Lung (tissue), 12 donors: ENCODE measurements around the gene TOMM5. TPM values are rescaled to one million over a fixed set of nuclear protein-coding genes. Genes with fewer than 3 reads are reported as not detected.
A peak's percentile ranks its signal among the peaks of the same experiment; 100 is the strongest.

ENCODE experiments used
- ATAC-seq: fragments of 200-7000 bp; cut with Tn5 transposase; one replicate; pipeline ENCODE4 v1.9.1; 2020; ENCODE audit warnings: moderate number of reproducible peaks; ENCODE audit not compliant: insufficient read depth, low FRiP score
- DNase-seq, 3 donors: peaks; one replicate each; pipeline ENCODE4 v3.0.0-alpha.2; 2013 to 2017
- H3K27ac ChIP-seq, 2 donors: one replicate each; pipeline ENCODE4 v1.5.1; 2013; ENCODE audit warnings: mild to moderate bottlenecking in 2 of 2, moderate library complexity in 2 of 2, control low read depth in 1 of 2, inconsistent platforms in 1 of 2, low read depth in 1 of 2, low read length in 1 of 2
- H3K27me3 ChIP-seq, 3 donors: one replicate each; pipeline ENCODE4 v1.5.1; 2013; ENCODE audit warnings: low read length in 2 of 3; ENCODE audit not compliant: control insufficient read depth in 3 of 3, insufficient read depth in 3 of 3
- H3K36me3 ChIP-seq, 4 donors: one replicate each; pipeline ENCODE4 v1.5.1; 2013; ENCODE audit warnings: low read length in 4 of 4, mild to moderate bottlenecking in 1 of 4, moderate library complexity in 1 of 4; ENCODE audit not compliant: control insufficient read depth in 4 of 4, insufficient read depth in 4 of 4
- H3K4me1 ChIP-seq, 5 donors: one replicate each; pipeline ENCODE4 v1.5.1; 2013; ENCODE audit warnings: low read length in 5 of 5, mild to moderate bottlenecking in 2 of 5, moderate library complexity in 1 of 5; ENCODE audit not compliant: control insufficient read depth in 5 of 5, insufficient read depth in 5 of 5
- H3K4me3 ChIP-seq: one replicate; pipeline ENCODE4 v1.5.1; 2013; ENCODE audit warnings: mild to moderate bottlenecking, control low read depth, moderate library complexity
- H3K9ac ChIP-seq, 2 donors: one replicate each; pipeline ENCODE4 v1.5.1; 2013; ENCODE audit warnings: low read length in 2 of 2, control low read depth in 1 of 2; ENCODE audit not compliant: insufficient read depth in 1 of 2
- H3K9me3 ChIP-seq, 4 donors: one replicate each; pipeline ENCODE4 v1.5.1; 2013; ENCODE audit warnings: low read length in 3 of 4, mild to moderate bottlenecking in 1 of 4, moderate library complexity in 1 of 4; ENCODE audit not compliant: control insufficient read depth in 4 of 4, insufficient read depth in 3 of 4
- WGBS, 2 donors: extraction: QIAGEN DNeasy Blood & Tissue Kit; methylation state at CpG; one replicate each; pipeline ENCODE4 v1.1.7; 2013; 5-methylcytosine and 5-hydroxymethylcytosine counted together
- polyA plus RNA-seq, 2 donors: library from polyadenylated mRNA; stranded (reverse); fragments of 200-250 nt; gene quantifications; one replicate each; pipeline ENCODE4 v1.2.1, GENCODE V29; 2013
- total RNA-seq, 2 donors: library from RNA; depleted of rRNA in 1 of 2; stranded (reverse); fragments of >200 nt in 1 of 2; gene quantifications; one replicate each; pipeline ENCODE4 v1.2.1, GENCODE V29; 2014 to 2021
- TF ChIP-seq, protein P1 (sequence below): IDR thresholded peaks from 2 replicates; pipeline ENCODE4 v1.5.1; 2012; ENCODE audit warnings: mild to moderate bottlenecking; ENCODE audit errors: control extremely low read depth, extremely low read depth
- donor health status: control.
- donor health status: control.
- donor health status: Bipolar disorder and iron deficiency.
- donor health status: healthy.
- donor health status: DM: yes; HTN: yes; CAD: no.

The TOMM5 gene
- total and polyA plus RNA-seq, 4 donors: 66.7 to 132 (median 89.8) TPM

DNA sequence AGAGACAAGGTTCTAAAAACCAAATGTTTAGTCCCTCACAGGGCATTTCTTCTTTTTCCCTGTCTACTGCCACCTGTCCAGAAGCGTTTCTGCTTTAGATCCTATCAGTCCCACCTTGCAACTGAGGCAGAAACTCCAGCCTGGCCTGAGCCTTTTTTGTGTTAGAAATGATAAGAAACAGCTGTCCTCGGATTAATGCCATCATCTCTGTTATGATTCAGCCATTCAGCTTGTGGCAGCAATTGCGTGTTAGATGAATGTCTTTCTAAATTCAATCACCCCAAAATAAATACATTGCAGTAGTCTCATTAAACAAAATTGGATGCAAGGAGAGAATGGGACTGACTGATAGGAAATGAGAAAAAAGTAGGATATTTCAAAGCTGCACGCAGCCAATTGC is 30.1 kb upstream of the TOMM5 start:
- H3K4me1 ChIP-seq: peaks cover 0 to 2% (median 0%) of the 10 kb centered on the region in 5 donors
- DNase-seq: no peak

GRCh38 chr9:37621273-37622121 is 29.1 kb upstream of the TOMM5 start:
- H3K4me3 ChIP-seq: no peak overlapping the region
- 50 to 56% methylated on average over 9 of the region's 9 CpGs for WGBS, 2 donors
- H3K9me3 ChIP-seq: no peaks in the 10 kb centered on the region
- DNase-seq (peak in 1 of 3 donors; percentile 11), ATAC-seq (no peak)
- peaks cover 0 to 2% (median 0%) of the 10 kb centered on the region in 5 donors for H3K4me1 ChIP-seq
- no peaks in the 10 kb centered on the region for H3K36me3 ChIP-seq
- peaks cover 0 to 4% (median 3%) of the 10 kb centered on the region in 3 donors for H3K27me3 ChIP-seq
- TF ChIP-seq, protein P1, sequence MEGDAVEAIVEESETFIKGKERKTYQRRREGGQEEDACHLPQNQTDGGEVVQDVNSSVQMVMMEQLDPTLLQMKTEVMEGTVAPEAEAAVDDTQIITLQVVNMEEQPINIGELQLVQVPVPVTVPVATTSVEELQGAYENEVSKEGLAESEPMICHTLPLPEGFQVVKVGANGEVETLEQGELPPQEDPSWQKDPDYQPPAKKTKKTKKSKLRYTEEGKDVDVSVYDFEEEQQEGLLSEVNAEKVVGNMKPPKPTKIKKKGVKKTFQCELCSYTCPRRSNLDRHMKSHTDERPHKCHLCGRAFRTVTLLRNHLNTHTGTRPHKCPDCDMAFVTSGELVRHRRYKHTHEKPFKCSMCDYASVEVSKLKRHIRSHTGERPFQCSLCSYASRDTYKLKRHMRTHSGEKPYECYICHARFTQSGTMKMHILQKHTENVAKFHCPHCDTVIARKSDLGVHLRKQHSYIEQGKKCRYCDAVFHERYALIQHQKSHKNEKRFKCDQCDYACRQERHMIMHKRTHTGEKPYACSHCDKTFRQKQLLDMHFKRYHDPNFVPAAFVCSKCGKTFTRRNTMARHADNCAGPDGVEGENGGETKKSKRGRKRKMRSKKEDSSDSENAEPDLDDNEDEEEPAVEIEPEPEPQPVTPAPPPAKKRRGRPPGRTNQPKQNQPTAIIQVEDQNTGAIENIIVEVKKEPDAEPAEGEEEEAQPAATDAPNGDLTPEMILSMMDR: no peak
- H3K27ac ChIP-seq: no peak overlapping the region
- no peak overlapping the region for H3K9ac ChIP-seq

More for the DNA sequence above, 30.1 kb upstream of the TOMM5 start:
- Histone ChIP-seq H3K9ac (no peak overlapping the region), H3K27ac (no peak overlapping the region), H3K36me3 (no peaks in the 10 kb centered on the region), H3K9me3 (no peaks in the 10 kb centered on the region), H3K27me3 (peaks cover 0 to 5% (median 4%) of the 10 kb centered on the region in 3 donors), H3K4me3 (no peak overlapping the region)
- WGBS, 2 donors: 77 to 90% methylated on average over 4 of the region's 4 CpGs
- TF ChIP-seq, protein P1: no peak
- no peak for ATAC-seq

GRCh38 chr9:37620396-37620795 is 28.0 kb upstream of the TOMM5 start:
- no peak overlapping the region for H3K9ac ChIP-seq
- H3K4me1 ChIP-seq: peaks cover 0 to 2% (median 0%) of the 10 kb centered on the region in 5 donors
- TF ChIP-seq, protein P1: no peak
- no peak for ATAC-seq
- H3K27me3 ChIP-seq: peaks cover 0 to 4% (median 3%) of the 10 kb centered on the region in 3 donors
- no peak overlapping the region for H3K4me3 ChIP-seq
- H3K36me3 ChIP-seq: no peaks in the 10 kb centered on the region
- DNase-seq: no peak
- no peaks in the 10 kb centered on the region for H3K9me3 ChIP-seq
- no peak overlapping the region for H3K27ac ChIP-seq
- 89 to 92% methylated on average over 1 of the region's 1 CpG for WGBS, 2 donors
